OCI-LY1 (cell line): ENCODE results near the gene GCN1.
"Not testable (repeated sequence)": the region's sequence is repeated elsewhere in the genome, so short reads cannot be mapped to it uniquely, and the experiment has no call there.

ENCODE experiments used
- H2AFZ ChIP-seq: fragments of 200-600 bp; sonication (generic), shearing (Covaris generic); 2 replicates; pipeline ENCODE4 v1.6.0; 2014; ENCODE audit warnings: antibody characterized with exemption, mild to moderate bottlenecking, low read length
- H3F3A ChIP-seq: fragments of 200-600 bp; sonication (generic), shearing (Covaris generic); 2 replicates; pipeline ENCODE4 v1.6.0; 2014; ENCODE audit warnings: mild to moderate bottlenecking, antibody characterized with exemption, low read length, moderate library complexity; ENCODE audit not compliant: insufficient read depth
- H3K27ac ChIP-seq: fragments of 200-600 bp; sonication (generic); 2 replicates; pipeline ENCODE4 v1.5.1; 2014; ENCODE audit warnings: low read length, mixed run types, mild to moderate bottlenecking, low read depth; ENCODE audit not compliant: poor library complexity, severe bottlenecking
- H3K27me3 ChIP-seq: fragments of 200-600 bp; sonication (generic); 2 replicates; pipeline ENCODE4 v1.6.0; 2014; ENCODE audit warnings: antibody characterized with exemption, mild to moderate bottlenecking, low read length, moderate library complexity; ENCODE audit not compliant: insufficient read depth
- H3K36me3 ChIP-seq: fragments of 200-600 bp; sonication (generic); 2 replicates; pipeline ENCODE4 v1.6.1; 2014; ENCODE audit warnings: mild to moderate bottlenecking, antibody characterized with exemption, low read length, moderate library complexity, mixed read lengths; ENCODE audit not compliant: insufficient read depth
- H3K4me1 ChIP-seq: fragments of 200-600 bp; sonication (generic); 2 replicates; pipeline ENCODE4 v1.5.1; 2014; ENCODE audit warnings: mild to moderate bottlenecking, low read length, moderate library complexity; ENCODE audit not compliant: insufficient read depth, severe bottlenecking
- H3K4me2 ChIP-seq: fragments of 200-600 bp; sonication (generic), shearing (Covaris generic); 2 replicates; pipeline ENCODE4 v1.6.1; 2014; ENCODE audit warnings: low read length
- H3K4me3 ChIP-seq: fragments of 200-600 bp; sonication (generic); 2 replicates; pipeline ENCODE4 v1.5.1; 2014; ENCODE audit warnings: low read length, low read depth, mild to moderate bottlenecking, mixed read lengths; ENCODE audit not compliant: poor library complexity, severe bottlenecking
- H3K79me2 ChIP-seq: fragments of 200-600 bp; shearing (Covaris generic); 2 replicates; pipeline ENCODE4 v1.6.1; 2016; ENCODE audit warnings: mixed run types, low read length, mixed read lengths; ENCODE audit not compliant: insufficient read depth
- H3K9ac ChIP-seq: fragments of 200-600 bp; sonication (generic), shearing (Covaris generic); 2 replicates; pipeline ENCODE4 v1.6.1; 2014; ENCODE audit warnings: mild to moderate bottlenecking, low read length, mixed read lengths
- H3K9me2 ChIP-seq: fragments of 200-600 bp; sonication (generic), shearing (Covaris generic); 2 replicates; pipeline ENCODE4 v1.6.1; 2014; ENCODE audit warnings: low read depth, mild to moderate bottlenecking, low read length, mixed read lengths
- H3K9me3 ChIP-seq: fragments of 200-600 bp; shearing (Covaris generic); 2 replicates; pipeline ENCODE4 v1.6.1; 2014; ENCODE audit warnings: low read length, mixed read lengths
- H4K20me1 ChIP-seq: fragments of 200-600 bp; sonication (generic), shearing (Covaris generic); 2 replicates; pipeline ENCODE4 v1.6.0; 2016; ENCODE audit warnings: mild to moderate bottlenecking, low read length; ENCODE audit not compliant: insufficient read depth
- EZH2 ChIP-seq: fragments of 200-600 bp; sonication (generic), shearing (Covaris generic); IDR thresholded peaks from 2 replicates; pipeline ENCODE4 v1.8.0; 2017; ENCODE audit warnings: borderline replicate concordance, mixed run types, mild to moderate bottlenecking, antibody characterized with exemption, low read length, moderate library complexity, mixed read lengths
- TF ChIP-seq, protein P1 (sequence below): fragments of 200-600 bp; sonication (generic), shearing (Covaris generic); IDR thresholded peaks from 2 replicates; pipeline ENCODE4 v1.5.1; 2017; ENCODE audit warnings: mild to moderate bottlenecking, antibody characterized with exemption, low read length, moderate library complexity, mixed read lengths

Gene GCN1

DNA sequence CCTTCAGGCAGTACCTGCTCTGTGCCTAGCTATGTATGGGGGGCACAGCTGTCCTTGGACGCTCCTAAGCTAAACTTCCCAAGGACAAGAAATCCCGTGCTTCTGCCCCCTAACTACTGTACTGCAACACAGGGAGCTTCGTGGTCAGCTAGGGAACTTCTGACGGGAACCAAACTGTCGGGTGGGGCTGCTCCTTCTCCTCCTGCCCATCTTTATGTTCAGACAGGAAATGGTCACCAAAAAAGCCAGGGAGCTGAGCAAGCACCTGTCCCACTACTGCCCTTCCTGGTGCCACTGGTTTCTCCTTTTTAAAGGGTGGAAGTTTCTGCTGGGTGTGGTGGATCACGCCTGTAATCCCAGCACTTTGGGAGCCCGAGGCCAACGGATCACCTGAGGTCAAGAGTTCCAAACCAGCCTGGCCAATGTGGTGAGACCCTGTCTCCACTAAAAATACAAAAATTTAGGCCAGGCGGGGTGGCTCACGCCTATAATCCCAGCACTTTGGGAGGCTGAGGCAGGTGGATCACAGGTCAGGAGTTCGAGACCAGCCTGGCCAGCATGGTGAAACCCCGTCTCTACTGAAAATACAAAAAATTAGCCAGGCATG is 44.4 kb upstream of the GCN1 start:
- Histone ChIP-seq H3F3A (no peaks in the 10 kb centered on the region), H3K79me2 (no peaks in the 10 kb centered on the region), H3K4me1 (no peaks in the 10 kb centered on the region), H3K9me3 (no peaks in the 10 kb centered on the region), H3K9me2 (no peaks in the 10 kb centered on the region), H3K36me3 (no peaks in the 10 kb centered on the region), H2AFZ (no peak overlapping the region), H3K27ac (no peak overlapping the region), H3K27me3 (no peaks in the 10 kb centered on the region; the same call in 1 of the 2 replicates), H3K9ac (no peak overlapping the region), H3K4me3 (no peak overlapping the region), H4K20me1 (no peaks in the 10 kb centered on the region), H3K4me2 (no peak overlapping the region)
- TF ChIP-seq EZH2, result no peak
- TF ChIP-seq, protein P1, sequence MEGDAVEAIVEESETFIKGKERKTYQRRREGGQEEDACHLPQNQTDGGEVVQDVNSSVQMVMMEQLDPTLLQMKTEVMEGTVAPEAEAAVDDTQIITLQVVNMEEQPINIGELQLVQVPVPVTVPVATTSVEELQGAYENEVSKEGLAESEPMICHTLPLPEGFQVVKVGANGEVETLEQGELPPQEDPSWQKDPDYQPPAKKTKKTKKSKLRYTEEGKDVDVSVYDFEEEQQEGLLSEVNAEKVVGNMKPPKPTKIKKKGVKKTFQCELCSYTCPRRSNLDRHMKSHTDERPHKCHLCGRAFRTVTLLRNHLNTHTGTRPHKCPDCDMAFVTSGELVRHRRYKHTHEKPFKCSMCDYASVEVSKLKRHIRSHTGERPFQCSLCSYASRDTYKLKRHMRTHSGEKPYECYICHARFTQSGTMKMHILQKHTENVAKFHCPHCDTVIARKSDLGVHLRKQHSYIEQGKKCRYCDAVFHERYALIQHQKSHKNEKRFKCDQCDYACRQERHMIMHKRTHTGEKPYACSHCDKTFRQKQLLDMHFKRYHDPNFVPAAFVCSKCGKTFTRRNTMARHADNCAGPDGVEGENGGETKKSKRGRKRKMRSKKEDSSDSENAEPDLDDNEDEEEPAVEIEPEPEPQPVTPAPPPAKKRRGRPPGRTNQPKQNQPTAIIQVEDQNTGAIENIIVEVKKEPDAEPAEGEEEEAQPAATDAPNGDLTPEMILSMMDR, result no peak

DNA sequence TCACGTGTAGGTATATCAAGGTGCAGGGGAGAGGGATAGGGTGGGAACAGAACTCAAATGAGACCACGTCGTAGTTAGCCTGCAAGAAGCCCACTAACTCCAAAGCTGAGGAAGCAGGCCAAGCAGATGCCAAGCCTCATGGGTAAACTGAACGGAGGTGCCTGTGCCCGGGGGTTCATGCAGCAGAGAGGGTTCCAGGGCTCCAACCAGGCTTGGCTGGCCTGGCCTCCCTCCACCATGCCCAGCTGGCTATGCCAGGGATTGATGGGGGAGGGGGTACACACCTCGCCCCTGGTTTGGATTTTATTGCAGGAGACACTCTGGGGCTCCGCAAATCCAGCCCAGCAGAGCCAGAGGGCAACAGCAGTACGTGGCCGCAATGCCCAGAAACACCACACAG is 43.7 kb upstream of the GCN1 start:
- no peaks in the 10 kb centered on the region for H3K4me1 ChIP-seq
- no peak for TF ChIP-seq EZH2
- TF ChIP-seq, protein P1, result no peak
- H3K27ac ChIP-seq, result no peak overlapping the region

DNA sequence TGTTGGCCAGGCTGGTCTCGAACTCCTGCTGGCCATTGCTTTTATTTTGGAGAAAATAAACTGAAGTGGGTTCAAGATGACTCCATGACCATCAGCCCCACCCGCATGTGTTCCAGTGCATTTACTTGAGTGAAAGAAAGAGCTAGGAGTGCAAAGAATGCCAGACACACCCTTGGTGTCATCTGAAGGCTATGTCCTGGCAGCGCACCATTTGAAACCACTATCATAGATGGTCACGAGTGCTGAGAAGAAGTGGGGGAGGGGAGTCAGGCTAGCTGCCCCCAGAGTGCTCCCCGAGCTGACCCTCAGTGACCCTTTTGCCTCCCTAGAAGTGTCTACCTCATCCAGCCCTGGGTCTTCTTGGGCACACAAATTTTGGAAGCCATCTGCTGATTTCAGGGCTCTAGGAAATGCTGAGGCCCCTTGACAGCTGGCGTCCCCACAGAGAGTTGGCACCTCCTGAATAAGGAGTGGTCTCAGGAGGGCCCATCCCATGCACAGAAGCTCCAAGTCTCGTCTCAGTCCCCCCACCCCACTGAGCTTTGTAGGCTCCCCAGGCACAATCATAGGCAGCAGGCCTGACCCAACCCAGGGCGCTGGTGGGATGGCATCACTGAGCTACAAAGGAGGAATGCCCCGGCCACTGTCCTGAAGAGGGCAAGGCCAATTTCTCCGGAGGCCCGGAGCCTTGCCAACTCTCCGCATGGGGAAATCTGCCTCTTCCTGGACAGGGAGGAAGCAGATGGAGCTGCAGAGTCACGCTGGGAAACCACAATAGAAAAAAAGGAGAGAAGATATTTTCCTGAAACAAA is 43.1 kb upstream of the GCN1 start:
- no peak overlapping the region for H2AFZ ChIP-seq
- H3K4me1 ChIP-seq, result no peaks in the 10 kb centered on the region
- no peak overlapping the region for H3K4me2 ChIP-seq
- no peaks in the 10 kb centered on the region for H3K9me2 ChIP-seq
- no peaks in the 10 kb centered on the region for H4K20me1 ChIP-seq
- H3K27me3 ChIP-seq, result no peaks in the 10 kb centered on the region; the same call in 1 of the 2 replicates
- H3F3A ChIP-seq, result no peaks in the 10 kb centered on the region
- TF ChIP-seq, protein P1, result no peak
- TF ChIP-seq EZH2, result no peak
- no peaks in the 10 kb centered on the region for H3K9me3 ChIP-seq
- H3K9ac ChIP-seq, result no peak overlapping the region
- H3K36me3 ChIP-seq, result no peaks in the 10 kb centered on the region
- no peaks in the 10 kb centered on the region for H3K79me2 ChIP-seq
- H3K4me3 ChIP-seq, result no peak overlapping the region
- no peak overlapping the region for H3K27ac ChIP-seq

More for the DNA sequence above, 43.7 kb upstream of the GCN1 start:
- no peaks in the 10 kb centered on the region for H3K79me2 ChIP-seq
- no peaks in the 10 kb centered on the region for H3K9me3 ChIP-seq
- no peak overlapping the region for H3K4me3 ChIP-seq
- no peaks in the 10 kb centered on the region for H3F3A ChIP-seq
- no peaks in the 10 kb centered on the region; the same call in 1 of the 2 replicates for H3K27me3 ChIP-seq
- H3K36me3 ChIP-seq, result no peaks in the 10 kb centered on the region
- H3K4me2 ChIP-seq, result no peak overlapping the region
- H3K9ac ChIP-seq, result no peak overlapping the region
- no peaks in the 10 kb centered on the region for H3K9me2 ChIP-seq
- H2AFZ ChIP-seq, result no peak overlapping the region
- H4K20me1 ChIP-seq, result no peaks in the 10 kb centered on the region

DNA sequence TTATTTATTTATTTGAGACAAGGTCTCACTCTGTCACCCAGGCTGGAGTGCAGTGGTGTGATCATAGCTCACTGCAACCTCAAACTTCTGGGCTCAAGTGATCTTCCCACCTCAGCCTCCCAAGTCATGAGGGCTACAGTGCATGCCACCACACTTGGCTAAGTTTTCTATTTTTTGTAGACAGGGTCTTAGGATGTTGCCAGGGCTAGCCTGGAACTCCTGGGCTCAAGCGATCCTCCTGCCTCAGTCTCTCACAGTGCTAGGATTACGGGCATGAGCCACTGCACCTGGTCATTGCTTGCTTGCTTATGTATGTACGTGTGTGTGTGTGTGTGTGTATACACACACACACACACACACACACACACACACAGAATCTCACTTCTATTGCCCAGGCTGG is 42.3 kb upstream of the GCN1 start:
- not testable (repeated sequence) for H3K9me3 ChIP-seq, H3K36me3 ChIP-seq, H3F3A ChIP-seq, H3K9ac ChIP-seq, H3K27me3 ChIP-seq, H3K9me2 ChIP-seq, H4K20me1 ChIP-seq, H3K4me1 ChIP-seq, H3K27ac ChIP-seq, H2AFZ ChIP-seq, H3K4me2 ChIP-seq, H3K4me3 ChIP-seq, H3K79me2 ChIP-seq
